K562 (cell line): ENCODE results near the gene CPLANE2. TPM values are rescaled to one million over a fixed set of nuclear protein-coding genes. Genes with fewer than 3 reads are reported as not detected.

Experiments
- ATAC-seq: fragments of 200-7000 bp; cut with Tn5 transposase; 3 replicates; pipeline ENCODE4 v1.9.1; 2020; ENCODE audit warnings: moderate library complexity
- BruUV-seq: library from RNA; stranded (reverse); fragments of 400-500 nt; replicated peaks from 2 replicates; lab custom pipeline; 2021; lab: Mats Ljungman, UMichigan
- CTCF ChIA-PET: fragments of 300-600 bp; formaldehyde crosslinking; extraction: SDS; loops from one replicate; lab custom pipeline; 2021; ENCODE audit warnings: low intra/inter-chr PET ratio; lab: Yijun Ruan, JAX
- POLR2A ChIA-PET: fragments of 300-600, 350-650 bp; sonication (Branson Sonifier 250); formaldehyde crosslinking; extraction: SDS; loops from one replicate; lab custom pipeline; 2021; ENCODE audit warnings: antibody characterized with exemption, inconsistent platforms; lab: Yijun Ruan, JAX
- DNase-seq, 4 experiments: peaks; one replicate each; pipeline versions ENCODE4 v3.0.0 to v3.0.0-alpha.2; 2011 to 2018; ENCODE audit warnings: low spot score in 3 of 4, mixed read lengths in 3 of 4; ENCODE audit errors: extremely low read depth in 1 of 4
- FAIRE-seq: peaks from 2 replicates; lab custom pipeline; 2011; peaks lifted over from hg19 to GRCh38; lab: Jason Lieb, UNC
- H2AFZ ChIP-seq: 2 replicates; pipeline ENCODE4 v1.6.0; 2011; ENCODE audit warnings: low read depth, low read length, control low read depth, inconsistent platforms
- H3K27ac ChIP-seq: fragments of 200-600 bp; 3 replicates; pipeline ENCODE4 v1.8.0; 2011; ENCODE audit warnings: low read depth, mild to moderate bottlenecking, control low read depth, inconsistent platforms, low read length, moderate library complexity, mixed read lengths; ENCODE audit errors: extremely low read depth
- H3K27me3 ChIP-seq, 2 experiments: fragments of 300-600 bp in 1 of 2; 2 replicates in 1 of 2; 3 replicates in 1 of 2; pipeline versions ENCODE4 v1.6.0 to v1.8.0; 2011; ENCODE audit warnings: inconsistent platforms in 2 of 2, low read length in 2 of 2, mild to moderate bottlenecking in 1 of 2, mixed read lengths in 1 of 2, moderate library complexity in 1 of 2; ENCODE audit not compliant: control insufficient read depth in 2 of 2, insufficient read depth in 2 of 2
- H3K36me3 ChIP-seq: fragments of 300-600 bp; 3 replicates; pipeline ENCODE4 v1.8.0; 2011; ENCODE audit warnings: mild to moderate bottlenecking, low read length, inconsistent platforms; ENCODE audit not compliant: control insufficient read depth, insufficient read depth
- H3K4me1 ChIP-seq, 2 experiments: fragments of 200-600 bp in 1 of 2; replicated peaks in 1 of 2; 2 replicates in 1 of 2; 3 replicates in 1 of 2; pipeline versions ENCODE4 v1.5.1 to v1.8.0; 2011; ENCODE audit warnings: inconsistent platforms in 2 of 2, low read length in 2 of 2, mild to moderate bottlenecking in 1 of 2, mixed read lengths in 1 of 2, moderate library complexity in 1 of 2; ENCODE audit not compliant: control insufficient read depth in 2 of 2, insufficient read depth in 2 of 2
- H3K4me2 ChIP-seq: 2 replicates; pipeline ENCODE4 v1.6.1; 2011; ENCODE audit warnings: low read length, control low read depth, inconsistent platforms, mixed read lengths; ENCODE audit not compliant: insufficient read depth
- H3K4me3 ChIP-seq: fragments of 200-600 bp; sonication (generic), shearing (Covaris generic); 2 replicates; pipeline ENCODE4 v1.5.1; 2016; ENCODE audit warnings: control low read depth, inconsistent platforms
- H3K79me2 ChIP-seq: fragments of 200-600 bp; 3 replicates; pipeline ENCODE4 v1.8.0; 2011; ENCODE audit warnings: low read length, inconsistent platforms; ENCODE audit not compliant: control insufficient read depth, insufficient read depth
- H3K9ac ChIP-seq, 2 experiments: 2 replicates each; pipeline versions ENCODE4 v1.6.0 to v1.6.1; 2011; ENCODE audit warnings: low read depth in 2 of 2, low read length in 2 of 2, control low read depth in 1 of 2, inconsistent platforms in 1 of 2, mild to moderate bottlenecking in 1 of 2, mixed read lengths in 1 of 2; ENCODE audit not compliant: insufficient read depth in 1 of 2
- H3K9me1 ChIP-seq: one replicate; pipeline ENCODE4 v1.6.0; 2011; ENCODE audit warnings: inconsistent platforms, mild to moderate bottlenecking, low read length, moderate library complexity; ENCODE audit not compliant: control insufficient read depth, insufficient read depth
- H3K9me3 ChIP-seq: replicated peaks from 2 replicates; pipeline ENCODE4 v1.5.1; 2011; ENCODE audit warnings: low read depth, low read length, inconsistent platforms; ENCODE audit not compliant: control insufficient read depth, insufficient read depth
- H4K20me1 ChIP-seq: replicated peaks from 2 replicates; pipeline ENCODE4 v1.6.1; 2011; ENCODE audit warnings: low read length, inconsistent platforms, mixed read lengths; ENCODE audit not compliant: control insufficient read depth, insufficient read depth
- CHD2 ChIP-seq: IDR thresholded peaks from 2 replicates; pipeline ENCODE4 v1.6.1; 2011; ENCODE audit warnings: low read depth, low read length
- CXXC5 ChIP-seq: fragments of 250-450 bp; sonication (Bioruptor Pico); IDR thresholded peaks from 2 replicates; pipeline ENCODE4 v1.8.0; 2022; ENCODE audit warnings: inconsistent platforms, mild to moderate bottlenecking, moderate library complexity
- DACH1 ChIP-seq: fragments of 450-650 bp; IDR thresholded peaks from 2 replicates; pipeline ENCODE4 v1.6.1; 2018; ENCODE audit not compliant: partially characterized antibody
- HSF4 ChIP-seq: fragments of 250-450 bp; sonication (Bioruptor Pico); IDR thresholded peaks from 2 replicates; pipeline ENCODE4 v2.1.2; 2022; ENCODE audit warnings: mild to moderate bottlenecking, moderate library complexity, borderline replicate concordance
- SNIP1 ChIP-seq: fragments of 450-650 bp; IDR thresholded peaks from 2 replicates; pipeline ENCODE4 v1.7.1; 2017; ENCODE audit warnings: low read depth, mild to moderate bottlenecking
- TCFL5 ChIP-seq: fragments of 250-450 bp; sonication (Bioruptor Pico); conservative IDR thresholded peaks from 2 replicates; pipeline ENCODE4 v1.6.1; 2021; ENCODE audit warnings: mild to moderate bottlenecking, moderate library complexity, matching md5 sums
- ZFP30 ChIP-seq: fragments of 250-450 bp; sonication (Bioruptor Pico); IDR thresholded peaks from 2 replicates; pipeline ENCODE4 v1.8.0; 2022; ENCODE audit warnings: moderate library complexity, mild to moderate bottlenecking, inconsistent platforms, borderline replicate concordance
- ZNF551 ChIP-seq: fragments of 250-450 bp; sonication (Bioruptor Pico); IDR thresholded peaks from 2 replicates; pipeline ENCODE4 v1.5.0; 2021; ENCODE audit warnings: mild to moderate bottlenecking, moderate library complexity
- whole genome bisulfite sequencing: fragments of 100-300 bp; shearing (Covaris generic); methylation state at CpG from one replicate; pipeline ENCODE4 v1.1.6; 2016; ENCODE audit warnings: low coverage, mixed read lengths; ENCODE audit not compliant: insufficient coverage; ENCODE audit errors: missing lambda C conversion rate; 5-methylcytosine and 5-hydroxymethylcytosine counted together
- in situ Hi-C: fragments of 300-500 bp; cut with MboI; formaldehyde crosslinking; loops from 4 replicates; pipeline ENCODE4 v1.15.0; 2018; ENCODE audit warnings: inconsistent platforms, mixed read lengths
- intact Hi-C: fragments of 100-400 bp; cut with micrococcal nuclease; formaldehyde crosslinking; loops from 2 replicates; pipeline ENCODE4 v1.14.2; 2022
- polyA plus RNA-seq, 8 experiments: library from polyadenylated mRNA; depleted of rRNA in 4 of 8; stranded (reverse) in 5 of 8; unstranded in 3 of 8; fragments of >200 nt; fragmentation: Nextera tagmentation in 2 of 8; fragmentation: Illumina TruSeq in 1 of 8; extraction: Ambion mirVana in 2 of 8; extraction: Trizol in 1 of 8; gene quantifications; 2 replicates each; pipeline versions ENCODE4 v1.2.1 to v1.2.3, GENCODE V29; 2011 to 2014; ENCODE audit warnings: inconsistent platforms in 1 of 8, missing spikeins in 1 of 8
- total RNA-seq, 7 experiments: library from RNA; depleted of rRNA in 6 of 7; stranded (reverse); fragments of >200 nt in 6 of 7; fragmentation: Illumina TruSeq in 2 of 7; extraction: Trizol in 2 of 7; gene quantifications; 2 replicates each; pipeline versions ENCODE4 v1.2.1 to v1.2.3, GENCODE V29; 2011 to 2021; ENCODE audit warnings: low replicate concordance in 1 of 7
- TF ChIP-seq, protein P1 (sequence below): IDR thresholded peaks from 2 replicates; pipeline ENCODE4 v1.6.1; 2011; ENCODE audit warnings: borderline replicate concordance, low read depth, mild to moderate bottlenecking, moderate library complexity, low read length; ENCODE audit not compliant: insufficient read depth, poor library complexity, severe bottlenecking
- TF ChIP-seq, protein P2 (sequence below), 3 experiments: fragments of 200-800 bp in 1 of 3; fragments of 250-450 bp in 1 of 3; fragments of 450-650 bp in 1 of 3; sonication (Bioruptor Pico) in 1 of 3; sonication (Bioruptor generic) in 1 of 3; formaldehyde crosslinking in 1 of 3; IDR thresholded peaks; 2 replicates each; pipeline versions ENCODE4 v1.6.1 to v1.8.0; 2016 to 2022; ENCODE audit warnings: mild to moderate bottlenecking in 2 of 3, missing genetic modification characterization in 2 of 3, missing compliant biosample characterization in 1 of 3, moderate library complexity in 1 of 3
- TF ChIP-seq, protein P3 (sequence below): fragments of 450-650 bp; IDR thresholded peaks from 2 replicates; pipeline ENCODE4 v1.6.1; 2016; ENCODE audit warnings: borderline replicate concordance
- TF ChIP-seq, protein P4 (sequence below): fragments of 150-350 bp; conservative IDR thresholded peaks from 2 replicates; pipeline ENCODE4 v1.6.1; 2014; ENCODE audit warnings: low read length

CPLANE2 gene
- total and polyA plus RNA-seq, 9 of the 15 experiments (the other 6 are each of a cell fraction or from before 2014, with no cell fraction given), result 0.17 to 20.9 (median 8.1) TPM

DNA sequence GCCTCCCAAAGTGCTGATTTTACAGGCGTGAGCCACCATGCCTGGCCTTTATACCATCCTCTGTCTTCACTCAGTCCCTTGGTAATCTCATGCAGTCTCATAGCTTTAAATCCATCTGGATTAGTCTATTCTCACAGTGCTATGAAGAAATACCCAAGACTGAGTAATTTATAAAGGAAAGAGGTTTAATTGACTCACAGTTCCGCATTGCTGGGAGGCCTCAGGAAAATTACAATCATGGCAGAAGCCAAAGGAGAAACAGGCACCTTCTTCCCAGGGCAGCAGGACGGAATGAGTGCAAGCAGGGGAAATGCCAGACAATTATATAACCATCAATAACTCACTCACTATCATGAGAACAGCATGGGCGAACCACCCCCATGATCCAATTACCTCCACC, 49.1 kb upstream of the CPLANE2 start:
- no peak for FAIRE-seq
- CTCF ChIA-PET, result no interaction called here
- in situ Hi-C loops, result no loop called here
- TF ChIP-seq CXXC5 (CRISPR knock-in tag) (no peak), HSF4 (CRISPR knock-in tag) (no peak), SNIP1 (no peak), ZNF551 (CRISPR knock-in tag) (no peak), TCFL5 (CRISPR knock-in tag) (no peak), ZFP30 (CRISPR knock-in tag) (no peak), CHD2 (no peak), DACH1 (no peak)
- TF ChIP-seq, protein P1, sequence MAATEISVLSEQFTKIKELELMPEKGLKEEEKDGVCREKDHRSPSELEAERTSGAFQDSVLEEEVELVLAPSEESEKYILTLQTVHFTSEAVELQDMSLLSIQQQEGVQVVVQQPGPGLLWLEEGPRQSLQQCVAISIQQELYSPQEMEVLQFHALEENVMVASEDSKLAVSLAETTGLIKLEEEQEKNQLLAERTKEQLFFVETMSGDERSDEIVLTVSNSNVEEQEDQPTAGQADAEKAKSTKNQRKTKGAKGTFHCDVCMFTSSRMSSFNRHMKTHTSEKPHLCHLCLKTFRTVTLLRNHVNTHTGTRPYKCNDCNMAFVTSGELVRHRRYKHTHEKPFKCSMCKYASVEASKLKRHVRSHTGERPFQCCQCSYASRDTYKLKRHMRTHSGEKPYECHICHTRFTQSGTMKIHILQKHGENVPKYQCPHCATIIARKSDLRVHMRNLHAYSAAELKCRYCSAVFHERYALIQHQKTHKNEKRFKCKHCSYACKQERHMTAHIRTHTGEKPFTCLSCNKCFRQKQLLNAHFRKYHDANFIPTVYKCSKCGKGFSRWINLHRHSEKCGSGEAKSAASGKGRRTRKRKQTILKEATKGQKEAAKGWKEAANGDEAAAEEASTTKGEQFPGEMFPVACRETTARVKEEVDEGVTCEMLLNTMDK, result no peak
- TF ChIP-seq, protein P2, sequence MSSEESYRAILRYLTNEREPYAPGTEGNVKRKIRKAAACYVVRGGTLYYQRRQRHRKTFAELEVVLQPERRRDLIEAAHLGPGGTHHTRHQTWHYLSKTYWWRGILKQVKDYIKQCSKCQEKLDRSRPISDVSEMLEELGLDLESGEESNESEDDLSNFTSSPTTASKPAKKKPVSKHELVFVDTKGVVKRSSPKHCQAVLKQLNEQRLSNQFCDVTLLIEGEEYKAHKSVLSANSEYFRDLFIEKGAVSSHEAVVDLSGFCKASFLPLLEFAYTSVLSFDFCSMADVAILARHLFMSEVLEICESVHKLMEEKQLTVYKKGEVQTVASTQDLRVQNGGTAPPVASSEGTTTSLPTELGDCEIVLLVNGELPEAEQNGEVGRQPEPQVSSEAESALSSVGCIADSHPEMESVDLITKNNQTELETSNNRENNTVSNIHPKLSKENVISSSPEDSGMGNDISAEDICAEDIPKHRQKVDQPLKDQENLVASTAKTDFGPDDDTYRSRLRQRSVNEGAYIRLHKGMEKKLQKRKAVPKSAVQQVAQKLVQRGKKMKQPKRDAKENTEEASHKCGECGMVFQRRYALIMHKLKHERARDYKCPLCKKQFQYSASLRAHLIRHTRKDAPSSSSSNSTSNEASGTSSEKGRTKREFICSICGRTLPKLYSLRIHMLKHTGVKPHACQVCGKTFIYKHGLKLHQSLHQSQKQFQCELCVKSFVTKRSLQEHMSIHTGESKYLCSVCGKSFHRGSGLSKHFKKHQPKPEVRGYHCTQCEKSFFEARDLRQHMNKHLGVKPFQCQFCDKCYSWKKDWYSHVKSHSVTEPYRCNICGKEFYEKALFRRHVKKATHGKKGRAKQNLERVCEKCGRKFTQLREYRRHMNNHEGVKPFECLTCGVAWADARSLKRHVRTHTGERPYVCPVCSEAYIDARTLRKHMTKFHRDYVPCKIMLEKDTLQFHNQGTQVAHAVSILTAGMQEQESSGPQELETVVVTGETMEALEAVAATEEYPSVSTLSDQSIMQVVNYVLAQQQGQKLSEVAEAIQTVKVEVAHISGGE (CRISPR knock-in tag; IDR thresholded peaks at IDR 0.05), result no peak
- TF ChIP-seq, protein P3, sequence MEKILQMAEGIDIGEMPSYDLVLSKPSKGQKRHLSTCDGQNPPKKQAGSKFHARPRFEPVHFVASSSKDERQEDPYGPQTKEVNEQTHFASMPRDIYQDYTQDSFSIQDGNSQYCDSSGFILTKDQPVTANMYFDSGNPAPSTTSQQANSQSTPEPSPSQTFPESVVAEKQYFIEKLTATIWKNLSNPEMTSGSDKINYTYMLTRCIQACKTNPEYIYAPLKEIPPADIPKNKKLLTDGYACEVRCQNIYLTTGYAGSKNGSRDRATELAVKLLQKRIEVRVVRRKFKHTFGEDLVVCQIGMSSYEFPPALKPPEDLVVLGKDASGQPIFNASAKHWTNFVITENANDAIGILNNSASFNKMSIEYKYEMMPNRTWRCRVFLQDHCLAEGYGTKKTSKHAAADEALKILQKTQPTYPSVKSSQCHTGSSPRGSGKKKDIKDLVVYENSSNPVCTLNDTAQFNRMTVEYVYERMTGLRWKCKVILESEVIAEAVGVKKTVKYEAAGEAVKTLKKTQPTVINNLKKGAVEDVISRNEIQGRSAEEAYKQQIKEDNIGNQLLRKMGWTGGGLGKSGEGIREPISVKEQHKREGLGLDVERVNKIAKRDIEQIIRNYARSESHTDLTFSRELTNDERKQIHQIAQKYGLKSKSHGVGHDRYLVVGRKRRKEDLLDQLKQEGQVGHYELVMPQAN, result no peak
- TF ChIP-seq, protein P4, sequence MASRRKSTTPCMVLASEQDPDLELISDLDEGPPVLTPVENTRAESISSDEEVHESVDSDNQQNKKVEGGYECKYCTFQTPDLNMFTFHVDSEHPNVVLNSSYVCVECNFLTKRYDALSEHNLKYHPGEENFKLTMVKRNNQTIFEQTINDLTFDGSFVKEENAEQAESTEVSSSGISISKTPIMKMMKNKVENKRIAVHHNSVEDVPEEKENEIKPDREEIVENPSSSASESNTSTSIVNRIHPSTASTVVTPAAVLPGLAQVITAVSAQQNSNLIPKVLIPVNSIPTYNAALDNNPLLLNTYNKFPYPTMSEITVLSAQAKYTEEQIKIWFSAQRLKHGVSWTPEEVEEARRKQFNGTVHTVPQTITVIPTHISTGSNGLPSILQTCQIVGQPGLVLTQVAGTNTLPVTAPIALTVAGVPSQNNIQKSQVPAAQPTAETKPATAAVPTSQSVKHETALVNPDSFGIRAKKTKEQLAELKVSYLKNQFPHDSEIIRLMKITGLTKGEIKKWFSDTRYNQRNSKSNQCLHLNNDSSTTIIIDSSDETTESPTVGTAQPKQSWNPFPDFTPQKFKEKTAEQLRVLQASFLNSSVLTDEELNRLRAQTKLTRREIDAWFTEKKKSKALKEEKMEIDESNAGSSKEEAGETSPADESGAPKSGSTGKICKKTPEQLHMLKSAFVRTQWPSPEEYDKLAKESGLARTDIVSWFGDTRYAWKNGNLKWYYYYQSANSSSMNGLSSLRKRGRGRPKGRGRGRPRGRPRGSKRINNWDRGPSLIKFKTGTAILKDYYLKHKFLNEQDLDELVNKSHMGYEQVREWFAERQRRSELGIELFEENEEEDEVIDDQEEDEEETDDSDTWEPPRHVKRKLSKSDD, result no peak

More for the DNA sequence above, 49.1 kb upstream of the CPLANE2 start:
- 92% methylated on average over 4 of the region's 4 CpGs for WGBS
- Histone ChIP-seq H3K4me3 (no peak overlapping the region), H4K20me1 (no peaks in the 10 kb centered on the region), H3K4me2 (no peak overlapping the region), H3K9ac (no peak overlapping the region), H3K27ac (no peak overlapping the region), H3K9me1 (no peaks in the 10 kb centered on the region), H3K36me3 (peaks cover 41% of the 10 kb centered on the region), H3K9me3 (no peaks in the 10 kb centered on the region), H3K4me1 (no peaks in the 10 kb centered on the region), H3K79me2 (0 out of 3 replicates have a peak, but pooled peaks cover 2% of the 10 kb centered on the region), H3K27me3 (no peaks in the 10 kb centered on the region), H2AFZ (no peak overlapping the region)
- DNase-seq (no peak), ATAC-seq (no peak)
- POLR2A ChIA-PET, result no interaction called here
- BruUV-seq, result no TSS peak
- intact Hi-C loops, result no loop called here
